HG02759 (cell line): ENCODE data around the gene NRP1.
"Not testable (repeated sequence)": the region's sequence is repeated elsewhere in the genome, so short reads cannot be mapped to it uniquely, and the experiment has no call there.

Experiments used
- ATAC-seq: cut with Tn5 transposase; IDR thresholded peaks from one replicate; pipeline ENCODE4 v1.9.1; 2021; ENCODE audit warnings: mild to moderate bottlenecking, moderate library complexity; ENCODE audit not compliant: unreplicated experiment

Gene NRP1

DNA sequence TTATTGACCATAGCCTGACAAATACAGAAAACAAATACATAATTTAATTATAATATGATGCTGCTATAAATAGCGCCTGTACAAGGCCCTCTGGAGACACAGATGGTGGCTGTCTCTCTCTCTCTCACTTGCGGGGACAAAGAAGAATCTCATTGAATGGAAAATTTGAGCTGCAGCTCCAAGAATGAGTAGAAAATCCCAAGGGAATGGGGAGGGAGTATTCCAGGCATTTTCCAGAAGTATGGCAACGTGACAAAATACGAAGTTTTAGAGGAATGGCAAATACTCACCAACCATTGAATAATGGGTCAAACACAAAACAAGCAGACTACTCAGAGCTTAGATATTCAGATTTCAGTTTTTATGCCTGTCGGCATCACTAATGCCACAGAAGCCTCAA is 179.9 kb downstream of the NRP1 start:
- no peak for ATAC-seq

DNA sequence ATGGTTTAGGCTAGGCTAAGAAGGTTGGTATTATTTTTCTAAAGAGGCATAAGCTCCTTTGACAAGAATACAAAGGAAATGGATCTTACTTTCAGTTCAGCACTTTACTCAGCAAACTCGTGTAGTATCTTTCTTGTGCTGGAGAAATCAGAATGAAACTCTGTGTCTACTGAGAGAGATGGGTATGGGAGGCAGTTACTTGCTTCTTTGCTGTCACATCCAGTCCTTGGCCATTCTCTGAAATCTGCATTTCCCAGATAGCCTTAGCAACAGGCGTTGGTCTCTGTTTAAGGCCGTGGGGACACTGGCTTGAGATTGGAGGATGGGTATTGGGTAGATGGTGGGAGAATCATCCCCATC is 180.5 kb downstream of the NRP1 start:
- ATAC-seq: no peak

DNA sequence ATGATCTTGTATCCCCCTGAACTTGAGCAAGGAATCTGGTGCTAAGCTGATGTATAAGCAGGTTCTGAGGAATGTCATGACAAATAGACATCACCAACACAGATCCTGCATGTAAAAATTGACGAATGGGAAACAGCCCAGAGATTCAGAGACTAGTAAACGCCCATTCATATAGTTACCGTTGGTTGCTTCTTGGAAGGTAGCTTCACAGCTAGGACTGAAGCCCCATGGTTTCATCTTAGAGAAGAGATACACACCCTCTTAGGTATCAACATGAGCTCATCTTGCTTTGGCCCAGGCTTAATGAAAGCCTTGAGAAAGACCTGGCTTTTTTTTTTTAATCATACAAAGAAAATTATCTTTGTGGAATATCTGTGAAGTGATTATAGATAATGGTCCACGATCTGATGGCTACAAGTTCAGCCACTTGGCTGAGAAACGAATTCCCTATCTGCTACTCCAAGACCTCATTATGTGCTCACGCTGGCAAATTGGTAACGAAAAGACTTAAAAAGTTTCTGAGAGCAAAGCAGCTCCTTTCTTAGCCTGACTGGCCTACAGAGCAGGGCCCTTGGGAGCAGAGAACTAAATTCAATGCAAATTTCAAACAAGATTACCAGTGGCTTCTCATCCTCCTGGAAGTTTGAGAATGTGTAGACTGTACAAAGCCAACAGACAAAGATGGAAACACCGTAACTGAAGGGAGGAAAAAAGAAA is 181.1 kb downstream of the NRP1 start:
- ATAC-seq: no peak

DNA sequence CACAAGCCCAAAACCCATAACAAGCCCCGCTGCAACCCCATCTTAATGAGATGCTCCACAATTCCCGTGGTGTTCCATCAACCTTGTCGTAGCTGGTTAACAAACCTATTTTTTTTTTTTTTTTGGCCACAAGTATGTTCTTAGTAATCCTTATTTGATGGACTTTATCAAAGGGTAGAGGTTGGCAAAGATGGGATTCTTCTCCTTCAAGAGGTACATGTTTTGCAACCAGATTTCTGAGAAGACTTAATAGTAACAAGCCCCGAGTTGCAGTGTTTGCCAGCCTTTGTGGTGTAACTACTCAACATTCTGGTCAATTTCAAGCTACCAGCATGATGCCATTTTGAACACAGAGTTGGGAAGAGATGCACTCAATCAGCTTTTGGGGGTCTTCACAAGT is 181.7 kb downstream of the NRP1 start:
- ATAC-seq: no peak

DNA sequence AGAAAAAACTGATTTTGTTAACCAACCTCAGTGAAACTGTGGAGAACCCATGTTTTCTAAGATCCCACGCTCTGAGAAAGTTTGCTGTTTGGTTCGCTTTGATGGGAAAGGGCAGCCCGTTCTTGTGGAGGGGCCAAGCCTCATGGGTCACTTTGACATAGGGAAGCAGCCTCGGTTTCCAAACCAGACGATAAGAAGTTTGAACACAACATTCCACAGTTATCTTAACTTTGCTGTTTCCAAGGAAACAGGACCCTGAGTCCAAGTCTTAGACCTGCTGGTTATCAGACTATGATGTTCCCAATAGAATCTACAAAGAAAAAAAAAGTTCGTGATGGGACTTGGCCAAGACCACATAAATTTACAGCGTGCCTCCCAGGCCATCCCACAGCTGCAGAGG is 182.3 kb downstream of the NRP1 start:
- no peak for ATAC-seq

DNA sequence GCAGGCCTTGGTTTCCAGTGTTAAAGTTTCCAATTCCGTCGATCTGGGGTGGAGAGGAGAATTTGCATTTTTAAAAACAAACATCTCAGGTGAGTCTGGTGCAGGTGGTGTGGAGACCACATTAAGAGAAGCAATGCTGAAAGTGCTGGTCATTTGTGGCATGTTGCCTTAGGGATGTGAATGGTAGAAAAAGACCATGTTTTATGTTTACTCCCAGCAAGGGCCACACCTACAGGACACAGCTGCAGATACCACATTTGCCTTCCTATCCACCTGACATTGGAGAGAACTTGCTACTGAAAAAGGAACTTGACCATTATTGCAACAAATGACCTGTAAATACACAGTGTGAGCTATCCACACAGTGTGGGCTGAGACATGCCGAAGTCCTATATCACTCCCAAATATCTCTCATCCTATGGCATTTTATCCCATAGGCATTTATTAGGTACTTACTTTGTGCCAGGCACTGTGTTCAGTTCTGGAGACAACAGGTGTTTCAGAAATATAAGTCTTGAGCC is 183.1 kb downstream of the NRP1 start:
- no peak for ATAC-seq

DNA sequence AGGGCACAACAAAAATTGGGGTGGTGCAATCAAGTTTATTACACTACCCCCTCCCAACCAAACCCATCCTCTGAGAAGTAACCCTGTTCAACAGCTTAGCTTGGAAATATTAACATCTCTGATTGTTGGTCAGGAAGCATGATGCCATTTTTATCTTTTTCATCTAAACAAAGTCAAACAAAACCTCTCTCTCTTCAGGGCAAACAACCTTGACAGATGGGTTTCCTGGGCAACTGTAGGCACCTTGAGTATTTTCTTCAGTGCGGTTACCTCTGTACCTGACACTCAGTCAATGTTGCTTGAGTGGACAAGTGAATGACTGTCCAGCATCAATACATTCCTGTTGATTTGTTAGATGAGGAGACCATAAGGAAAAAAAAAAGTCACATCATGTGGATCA is 183.6 kb downstream of the NRP1 start:
- ATAC-seq: no peak

DNA sequence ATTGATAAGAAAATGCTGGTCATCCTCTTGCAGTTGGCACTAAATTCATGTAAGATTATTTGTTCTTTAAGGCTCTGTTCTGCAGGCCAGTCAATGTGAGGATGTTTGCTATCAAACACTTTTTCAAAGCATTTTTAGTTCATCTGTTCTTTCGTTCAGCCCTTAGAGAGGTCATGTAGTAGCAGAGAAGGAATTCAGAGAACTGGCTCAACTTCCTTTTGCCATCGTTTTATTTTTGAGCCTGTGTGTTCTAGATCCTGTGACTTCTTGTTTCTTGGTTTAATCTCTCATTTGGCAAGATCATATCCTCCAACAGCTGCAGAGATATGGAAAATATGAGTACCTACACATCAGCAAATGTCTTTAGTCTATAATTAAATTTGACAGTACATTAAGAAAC is 184.3 kb downstream of the NRP1 start:
- ATAC-seq: no peak

DNA sequence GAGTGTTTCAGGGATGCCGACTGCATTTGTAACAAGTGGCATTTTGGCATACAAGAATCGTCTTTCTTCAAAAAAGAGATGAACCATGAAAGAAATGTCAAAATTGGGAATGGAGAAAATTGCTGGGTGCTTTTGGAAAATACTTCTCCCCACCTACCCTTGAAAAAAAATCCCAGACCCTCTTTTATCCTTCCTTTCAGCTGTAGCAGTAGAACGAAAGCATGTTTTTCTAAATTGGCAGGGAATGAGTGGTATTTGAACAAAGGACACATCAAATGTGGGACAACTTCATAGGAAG is 187.5 kb downstream of the NRP1 start:
- no peak for ATAC-seq

DNA sequence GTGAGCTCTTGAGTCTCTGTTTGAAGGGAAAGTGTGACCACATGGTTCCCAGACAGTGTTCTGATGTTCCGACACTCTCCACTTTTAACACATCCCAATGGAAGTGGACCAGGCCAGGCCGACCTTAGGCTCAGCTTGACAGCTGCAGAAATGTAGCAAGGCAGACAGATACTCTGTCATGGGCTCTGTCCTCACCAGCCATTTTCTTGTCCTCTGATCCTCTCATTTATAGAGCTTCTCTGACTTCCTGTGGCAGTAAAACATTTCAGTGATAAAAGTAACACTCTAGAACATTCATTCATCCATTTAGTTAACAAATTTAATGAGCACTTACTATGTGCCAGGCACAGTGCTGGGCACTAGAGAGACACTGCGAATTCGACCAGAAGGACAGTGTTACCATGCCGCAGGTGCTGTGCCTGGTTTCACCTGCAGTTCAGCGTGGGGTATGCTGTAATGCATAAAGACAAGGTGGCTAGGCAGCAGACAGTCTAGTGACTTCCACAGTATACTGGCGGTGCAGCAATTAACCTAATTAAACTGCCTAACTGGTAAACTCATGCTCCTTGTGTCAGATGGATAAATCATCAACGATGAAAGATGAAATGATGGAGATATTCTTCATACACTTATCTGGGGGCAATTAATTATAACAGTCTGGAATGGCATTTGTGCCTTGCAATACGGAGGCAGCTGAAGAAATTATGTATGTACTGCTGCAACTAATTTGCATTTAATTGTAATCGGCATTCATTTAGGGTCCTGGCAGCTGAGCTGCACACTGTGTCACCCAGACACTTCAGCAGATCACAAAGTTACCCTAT is 188.1 kb downstream of the NRP1 start:
- no peak for ATAC-seq

DNA sequence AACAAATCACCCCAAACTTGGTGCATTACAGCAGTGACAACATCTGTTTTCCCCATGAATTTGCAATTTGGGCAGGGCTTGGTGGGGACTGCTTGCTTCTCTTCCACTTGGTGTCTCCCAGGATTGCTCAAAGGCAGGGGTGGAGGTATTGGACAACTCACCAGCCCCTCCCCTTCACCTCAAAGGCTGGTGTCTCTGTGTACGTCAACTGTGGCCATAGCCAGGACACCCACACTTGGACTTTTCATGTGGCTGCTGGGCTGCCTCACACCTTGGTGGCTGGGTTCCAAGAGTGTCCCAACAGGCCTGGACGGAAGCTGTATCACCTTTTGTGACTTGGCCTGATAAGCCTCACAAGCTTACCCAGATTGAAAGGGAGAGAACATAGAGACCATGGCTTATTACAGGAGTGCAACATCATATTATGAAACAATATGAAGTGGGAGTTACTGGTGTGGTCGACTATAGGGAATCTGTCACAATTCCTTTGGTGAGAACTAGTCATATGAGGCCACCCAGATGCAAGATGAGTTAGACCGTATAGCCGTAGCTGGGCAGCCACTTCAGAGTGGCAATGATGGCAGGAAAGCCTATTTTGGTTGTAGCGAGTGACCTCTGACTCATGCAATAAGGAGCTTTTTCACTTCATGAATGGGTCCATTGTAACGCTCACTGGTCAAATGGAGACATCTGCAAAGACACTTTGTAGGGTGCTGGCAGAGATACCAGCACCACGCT is 188.8 kb downstream of the NRP1 start:
- no peak for ATAC-seq

DNA sequence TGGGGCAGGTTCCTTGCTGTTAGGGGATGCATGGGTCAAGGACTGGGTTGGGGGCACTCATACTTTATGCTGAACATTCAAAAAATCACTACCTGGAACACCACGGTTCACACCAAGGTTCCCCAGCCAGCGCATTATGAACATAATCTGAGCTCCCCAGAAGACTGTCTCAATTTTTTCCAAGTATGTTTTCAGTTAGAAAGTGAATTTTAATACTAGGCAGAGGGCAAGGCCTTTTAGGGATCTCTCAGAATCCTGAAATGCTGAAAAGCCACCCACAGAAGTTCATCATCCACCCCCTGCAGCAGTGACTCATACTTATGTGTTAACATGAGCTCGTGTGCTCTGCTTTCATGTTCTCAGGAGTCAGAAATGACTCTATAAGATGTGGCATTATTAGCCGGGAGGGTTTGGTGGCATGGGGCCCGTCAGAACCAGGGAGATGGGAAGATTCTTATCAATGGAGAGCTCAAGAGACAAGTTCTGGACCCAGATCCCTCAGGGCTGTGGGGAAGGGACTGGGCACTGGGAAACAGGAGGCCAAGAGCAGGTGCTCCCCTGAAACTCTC is 191.2 kb downstream of the NRP1 start:
- peak; percentile 77 for ATAC-seq

DNA sequence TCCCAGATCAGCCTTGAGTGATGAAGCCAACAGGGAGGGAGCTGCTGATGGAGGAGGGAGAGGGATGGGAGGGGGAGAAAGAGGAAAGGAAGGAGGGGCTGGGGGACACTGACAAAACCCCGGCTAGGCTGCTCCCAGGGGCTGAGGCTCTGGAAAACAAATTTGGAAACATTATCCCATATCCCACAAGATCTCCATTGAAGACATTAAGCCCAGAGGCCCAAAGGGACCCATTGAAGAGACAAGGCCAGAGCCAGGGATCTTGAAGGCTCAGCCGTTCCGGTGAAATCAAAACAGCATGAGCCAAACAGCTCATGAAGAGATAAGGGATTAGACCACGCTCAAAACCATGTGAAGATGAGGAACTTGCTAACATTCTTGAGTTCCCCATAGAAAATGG is 192.2 kb downstream of the NRP1 start:
- no peak for ATAC-seq

DNA sequence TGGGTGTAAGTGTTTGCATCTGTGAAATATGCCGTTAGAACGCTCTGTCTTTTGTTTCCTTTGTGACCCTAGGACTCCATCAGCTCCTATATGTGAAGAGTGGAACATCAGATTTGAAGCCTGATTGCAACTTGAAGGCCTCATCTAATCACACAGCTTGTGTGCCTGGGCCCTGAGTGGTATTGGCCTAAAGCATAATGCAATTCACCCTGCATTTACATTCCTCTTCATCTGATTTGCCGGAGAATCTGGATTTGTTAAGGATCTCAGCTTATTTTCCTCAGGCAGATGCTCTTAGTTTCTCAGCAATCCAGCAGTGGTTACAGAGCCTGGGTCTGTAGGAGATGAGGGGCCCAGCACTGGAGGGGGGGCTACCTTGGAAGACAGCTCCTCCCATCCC is 193.2 kb downstream of the NRP1 start:
- ATAC-seq: no peak

DNA sequence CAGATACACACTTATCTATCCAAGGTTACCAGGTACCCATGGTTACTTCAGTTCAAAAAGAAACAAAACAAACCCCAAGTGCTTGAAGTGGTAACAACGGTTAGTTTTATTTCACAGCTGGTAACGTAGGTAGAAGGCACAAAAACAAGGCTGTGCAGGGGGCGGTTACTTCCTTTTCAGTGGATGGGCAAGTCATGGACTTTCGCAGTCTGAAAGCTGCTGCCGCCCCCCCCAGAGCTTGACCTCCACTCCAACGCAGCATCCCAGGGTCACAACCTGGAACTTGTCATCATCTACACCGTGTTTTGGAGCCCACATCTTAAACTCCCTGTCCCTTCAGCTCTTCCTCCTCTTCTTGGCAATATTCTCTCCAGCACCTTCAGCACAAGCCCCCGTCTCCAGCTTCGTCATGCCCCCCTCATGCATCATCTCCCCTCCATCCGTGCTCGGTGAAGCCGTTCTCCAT is 195.3 kb downstream of the NRP1 start:
- ATAC-seq: no peak

DNA sequence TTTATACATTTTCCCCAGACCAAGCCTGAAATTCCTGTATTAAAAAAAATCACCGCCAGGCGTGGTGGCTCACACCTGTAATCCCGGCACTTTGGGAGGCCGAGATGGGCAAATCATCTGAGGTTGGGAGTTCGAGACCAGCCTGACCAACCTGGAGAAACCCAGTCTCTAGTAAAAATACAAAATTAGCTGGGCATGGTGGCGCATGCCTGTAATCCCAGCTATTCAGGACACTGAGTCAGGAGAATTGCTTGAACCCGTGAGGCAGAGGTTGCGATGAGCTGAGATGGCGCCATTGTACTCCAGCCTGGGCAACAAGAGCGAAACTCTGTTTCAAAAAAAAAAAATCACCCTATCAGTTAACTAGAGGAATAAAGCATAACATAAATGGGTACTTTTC is 195.8 kb downstream of the NRP1 start:
- not testable (repeated sequence) for ATAC-seq

DNA sequence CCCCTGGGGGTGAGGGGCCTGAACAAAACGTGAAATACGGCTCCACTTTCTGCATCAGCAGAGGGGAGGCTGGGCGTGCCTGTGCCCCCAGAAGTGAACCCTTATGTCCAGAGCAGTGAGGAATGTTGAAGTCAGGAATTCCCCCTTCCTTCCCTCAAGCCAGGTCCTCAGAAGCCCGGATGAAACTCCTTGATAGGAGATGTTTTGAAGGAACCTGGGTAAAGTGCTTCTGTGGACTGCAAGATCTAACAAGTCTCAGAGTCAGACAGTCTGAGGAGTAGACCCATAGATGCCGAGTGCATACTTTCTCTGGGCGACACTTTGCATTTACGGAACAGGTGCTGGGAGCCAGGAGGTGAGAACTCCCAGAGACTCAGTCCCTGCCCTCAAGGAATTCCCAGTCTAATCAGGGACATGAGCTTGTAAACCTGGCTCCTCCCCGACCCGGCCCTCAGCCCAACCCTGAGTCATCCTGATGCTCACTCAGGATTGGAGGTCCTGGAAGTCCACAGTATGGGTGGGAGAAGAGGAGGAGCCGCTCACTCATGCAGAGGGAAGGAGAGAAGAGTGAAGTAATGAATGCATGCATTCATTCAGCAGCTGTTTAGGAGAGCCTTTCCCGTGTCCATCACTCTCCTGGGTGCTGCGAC is 197.0 kb downstream of the NRP1 start:
- no peak for ATAC-seq

DNA sequence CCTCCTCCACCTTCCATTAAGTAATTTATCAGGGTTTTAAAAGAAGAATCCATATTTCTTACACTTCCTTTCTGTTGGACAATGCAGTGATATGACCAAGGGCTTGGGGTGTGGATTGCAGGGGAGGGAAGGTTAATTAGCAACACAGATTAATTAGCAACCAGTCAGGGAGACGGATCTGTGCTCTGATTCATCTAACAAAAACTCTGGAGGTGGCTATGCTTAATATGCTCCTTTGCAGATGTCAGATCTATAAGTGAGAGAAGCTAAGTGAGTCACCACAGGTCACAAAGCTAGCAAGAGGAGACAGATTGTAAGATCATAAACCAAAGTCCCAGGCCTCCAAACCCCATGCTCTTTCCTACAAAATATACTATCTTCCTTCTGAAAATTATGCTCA is 197.7 kb downstream of the NRP1 start:
- ATAC-seq: no peak

DNA sequence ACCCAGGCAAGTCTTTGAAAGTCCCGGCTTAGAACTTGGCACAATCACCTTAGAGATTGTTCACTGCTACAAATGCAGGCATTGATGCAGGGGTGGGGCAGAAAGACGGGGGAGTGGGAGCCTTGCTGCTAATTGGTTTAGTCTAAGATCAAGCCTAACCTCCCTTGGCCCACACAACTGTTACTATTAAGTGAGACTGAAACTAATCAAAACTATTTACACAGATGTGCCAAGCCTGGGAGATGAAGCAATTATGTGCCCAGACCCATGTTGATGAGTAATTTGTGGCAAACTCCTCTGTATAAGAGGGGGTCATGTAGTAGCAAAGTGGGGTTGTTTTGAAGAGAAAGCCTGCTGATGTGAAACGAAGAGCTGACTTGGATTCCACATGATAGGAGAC is 198.2 kb downstream of the NRP1 start:
- ATAC-seq: peak; percentile 39

DNA sequence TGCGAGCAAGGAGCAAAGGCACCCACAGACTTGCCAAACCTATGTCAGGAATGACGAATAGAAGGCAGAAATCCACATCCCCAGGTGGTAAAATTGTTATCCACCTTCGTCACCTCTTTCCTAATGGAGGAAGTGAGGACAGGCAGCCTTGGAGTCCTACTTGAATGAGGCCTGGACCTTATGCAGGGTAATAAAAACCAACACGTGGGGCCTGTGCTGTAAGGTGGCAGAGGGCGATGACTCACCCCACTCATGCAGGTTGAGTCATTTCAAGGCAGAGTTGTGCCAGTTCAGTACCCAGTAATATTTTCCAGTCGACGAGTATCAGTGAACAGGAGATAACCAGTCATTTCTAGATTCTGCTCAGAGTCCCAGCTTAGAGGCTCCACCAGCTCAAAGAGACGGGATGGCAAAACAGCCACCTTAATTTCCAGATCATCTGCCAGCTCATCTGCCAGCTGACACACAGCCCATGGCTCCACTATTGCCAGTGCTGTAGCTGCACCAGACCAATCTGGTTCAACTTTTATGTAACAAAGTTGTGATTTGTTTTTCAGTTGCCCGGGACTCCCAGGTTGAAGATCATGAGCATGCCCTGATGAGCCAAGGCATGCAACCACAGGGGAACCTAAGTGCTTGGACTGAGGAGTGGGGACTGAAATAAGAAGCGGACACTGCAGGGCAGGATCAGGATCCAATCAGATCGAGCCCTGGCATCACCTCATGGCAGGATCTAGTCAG is 200.3 kb downstream of the NRP1 start:
- ATAC-seq: peak; percentile 74
